Activated CD4-positive, CD25-positive, alpha-beta regulatory T cell (primary cell): ENCODE measurements around the gene CAMTA1.

ENCODE experiments used
- DNase-seq, 4 experiments: peaks; one replicate each; lab custom pipeline; 2025; lab: John Stamatoyannopoulos, UW

The CAMTA1 gene

GRCh38 chr1:7576946-7577657, 791.8 kb downstream of the CAMTA1 start:
- DNase-seq = no peak

- DNase-seq = no peak
Measured at GRCh38 chr1:7578206-7578605, 793.0 kb downstream of the CAMTA1 start.

GRCh38 chr1:7579016-7579415, 793.8 kb downstream of the CAMTA1 start:
- DNase-seq = no peak

GRCh38 chr1:7579831-7580804, 794.9 kb downstream of the CAMTA1 start:
- no peak for DNase-seq

- no peak for DNase-seq
Measured at GRCh38 chr1:7580923-7581753, 795.9 kb downstream of the CAMTA1 start.

- no peak for DNase-seq
Measured at GRCh38 chr1:7581754-7582459, 796.7 kb downstream of the CAMTA1 start.

GRCh38 chr1:7582460-7582972, 797.3 kb downstream of the CAMTA1 start:
- DNase-seq = no peak

GRCh38 chr1:7583291-7584096, 798.2 kb downstream of the CAMTA1 start:
- no peak for DNase-seq

- DNase-seq = no peak
Measured at GRCh38 chr1:7584157-7584556, 798.9 kb downstream of the CAMTA1 start.

- no peak for DNase-seq
Measured at GRCh38 chr1:7584643-7585042, 799.4 kb downstream of the CAMTA1 start.

- DNase-seq = no peak
Measured at GRCh38 chr1:7585216-7585907, 800.1 kb downstream of the CAMTA1 start.

- no peak for DNase-seq
Measured at GRCh38 chr1:7586031-7586941, 801.0 kb downstream of the CAMTA1 start.

- DNase-seq = no peak
Measured at GRCh38 chr1:7587108-7587772, 802.0 kb downstream of the CAMTA1 start.

- no peak for DNase-seq
Measured at GRCh38 chr1:7587773-7588456, 802.7 kb downstream of the CAMTA1 start.

GRCh38 chr1:7588457-7588827, 803.2 kb downstream of the CAMTA1 start:
- DNase-seq = no peak

- no peak for DNase-seq
Measured at GRCh38 chr1:7589080-7589735, 804.0 kb downstream of the CAMTA1 start.

GRCh38 chr1:7589774-7590425, 804.6 kb downstream of the CAMTA1 start:
- DNase-seq = no peak
